H1 (cell line): Measurements from ENCODE around the gene ARHGAP18. TPM values are rescaled to one million over a fixed set of nuclear protein-coding genes. Genes with fewer than 3 reads are reported as not detected.

Experiments used
- ATF2 ChIP-seq: IDR thresholded peaks from 2 replicates; pipeline ENCODE4 v1.6.1; 2012; ENCODE audit warnings: low read length, inconsistent platforms
- CHD1 ChIP-seq: IDR thresholded peaks from 2 replicates; pipeline ENCODE4 v1.6.1; 2012; ENCODE audit warnings: low read depth, low read length, improper control_type of control experiment
- CTCF ChIP-seq, 3 experiments: IDR thresholded peaks; 1 replicate in 2 of 3; 2 replicates in 1 of 3; pipeline versions ENCODE4 v1.5.1 to v1.6.1; 2011; ENCODE audit warnings: low read length in 3 of 3, mild to moderate bottlenecking in 3 of 3, inconsistent platforms in 2 of 3, low read depth in 1 of 3, moderate library complexity in 1 of 3; ENCODE audit not compliant: insufficient read depth in 1 of 3; ENCODE audit errors: control extremely low read depth in 1 of 3
- JUN ChIP-seq: IDR thresholded peaks from 2 replicates; pipeline ENCODE4 v1.6.1; 2011; ENCODE audit warnings: low read depth, mild to moderate bottlenecking, improper control_type of control experiment, low read length
- RNF2 ChIP-seq: fragments of 200-900, 300-1000 bp; sonication (generic); IDR thresholded peaks from 2 replicates; pipeline ENCODE4 v1.7.1; 2016; ENCODE audit warnings: borderline replicate concordance, low read depth, mild to moderate bottlenecking, antibody characterized with exemption, low read length; ENCODE audit not compliant: poor library complexity, severe bottlenecking; ENCODE audit errors: missing control alignments
- SP2 ChIP-seq: IDR thresholded peaks from 2 replicates; pipeline ENCODE4 v1.6.1; 2012; ENCODE audit warnings: mild to moderate bottlenecking, low read length, inconsistent platforms
- TCF12 ChIP-seq: IDR thresholded peaks from 2 replicates; pipeline ENCODE4 v1.6.1; 2011; ENCODE audit warnings: low read depth, mild to moderate bottlenecking, low read length
- polyA plus RNA-seq, 7 experiments: library from polyadenylated mRNA; depleted of rRNA in 3 of 7; stranded (reverse) in 5 of 7; unstranded in 2 of 7; fragments of >200 nt in 5 of 7; fragments of 200-250 nt in 2 of 7; gene quantifications; 1 replicate in 5 of 7; 2 replicates in 1 of 7; 4 replicates in 1 of 7; pipeline versions ENCODE4 v1.2.1 to v1.2.3, GENCODE V29; 2011 to 2013; ENCODE audit warnings: missing spikeins in 2 of 7, mixed read lengths in 2 of 7
- total RNA-seq: library from RNA; stranded (reverse); fragmentation: NEBNext Ultra II Directional; extraction: Animal tissue kit (Norgen Biotek cat#: 25700); gene quantifications from 2 replicates; pipeline ENCODE4 v1.2.1, GENCODE V29; 2021

The ARHGAP18 gene
- total and polyA plus RNA-seq, 2 of the 8 experiments (the other 6 are each of a cell fraction or from before 2014, with no cell fraction given) = 0.83 to 4.5 TPM

- no peak for TF ChIP-seq CTCF (IDR thresholded peaks at IDR 0.05; ENCODE audit: control extremely low read depth in 1 of 3, insufficient read depth in 1 of 3, low read depth in 1 of 3, low read length in 3 of 3)
- TF ChIP-seq JUN = no peak
- TF ChIP-seq RNF2 = no peak
- TF ChIP-seq CHD1 = no peak
- TF ChIP-seq SP2 = no peak
- no peak for TF ChIP-seq ATF2
- no peak for TF ChIP-seq TCF12
- TF ChIP-seq, all 59 proteins: peak for 0
Observed at GRCh38 chr6:129659590-129660345, 50.2 kb downstream of the ARHGAP18 start (continued).
